Measurements from ENCODE around the gene ZNF804A.
"Not testable (repeated sequence)": the region's sequence is repeated elsewhere in the genome, so short reads cannot be mapped to it uniquely, and the experiment has no call there.

ZNF804A gene

GRCh38 chr2:184759557-184760255 lies 161.4 kb downstream of the ZNF804A start:
- not testable (repeated sequence) for DNase-seq (ENCODE audit: low read depth, low spot score); H3K4me1 ChIP-seq (ENCODE audit: control insufficient read depth, insufficient read depth, low read length); H3K36me3 ChIP-seq (ENCODE audit: control insufficient read depth, insufficient read depth, low read length); H3K27me3 ChIP-seq (ENCODE audit: control insufficient read depth, insufficient read depth, low read length); H3K27ac ChIP-seq (ENCODE audit: low read length); H3K4me3 ChIP-seq (ENCODE audit: low read length); H3K9me3 ChIP-seq (ENCODE audit: control insufficient read depth, insufficient read depth, low read length)
- no CpG with 5 or more reads among the region's 6 CpGs for WGBS (ENCODE audit: insufficient coverage, insufficient read length)

- WGBS (ENCODE audit: insufficient coverage, insufficient read length), result no CpG with 5 or more reads among the region's 2 CpGs
- H3K36me3 ChIP-seq (ENCODE audit: control insufficient read depth, insufficient read depth, low read length), result no peaks in the 10 kb centered on the region
- H3K4me1 ChIP-seq (ENCODE audit: control insufficient read depth, insufficient read depth, low read length), result no peaks in the 10 kb centered on the region
- DNase-seq (ENCODE audit: low read depth, low spot score), result no peak
- no peak overlapping the region for H3K4me3 ChIP-seq (ENCODE audit: low read length)
- H3K27ac ChIP-seq (ENCODE audit: low read length), result no peak overlapping the region
- no peaks in the 10 kb centered on the region for H3K9me3 ChIP-seq (ENCODE audit: control insufficient read depth, insufficient read depth, low read length)
- H3K27me3 ChIP-seq (ENCODE audit: control insufficient read depth, insufficient read depth, low read length), result no peaks in the 10 kb centered on the region
Observed at GRCh38 chr2:184760931-184761330, 162.6 kb downstream of the ZNF804A start.

DNA sequence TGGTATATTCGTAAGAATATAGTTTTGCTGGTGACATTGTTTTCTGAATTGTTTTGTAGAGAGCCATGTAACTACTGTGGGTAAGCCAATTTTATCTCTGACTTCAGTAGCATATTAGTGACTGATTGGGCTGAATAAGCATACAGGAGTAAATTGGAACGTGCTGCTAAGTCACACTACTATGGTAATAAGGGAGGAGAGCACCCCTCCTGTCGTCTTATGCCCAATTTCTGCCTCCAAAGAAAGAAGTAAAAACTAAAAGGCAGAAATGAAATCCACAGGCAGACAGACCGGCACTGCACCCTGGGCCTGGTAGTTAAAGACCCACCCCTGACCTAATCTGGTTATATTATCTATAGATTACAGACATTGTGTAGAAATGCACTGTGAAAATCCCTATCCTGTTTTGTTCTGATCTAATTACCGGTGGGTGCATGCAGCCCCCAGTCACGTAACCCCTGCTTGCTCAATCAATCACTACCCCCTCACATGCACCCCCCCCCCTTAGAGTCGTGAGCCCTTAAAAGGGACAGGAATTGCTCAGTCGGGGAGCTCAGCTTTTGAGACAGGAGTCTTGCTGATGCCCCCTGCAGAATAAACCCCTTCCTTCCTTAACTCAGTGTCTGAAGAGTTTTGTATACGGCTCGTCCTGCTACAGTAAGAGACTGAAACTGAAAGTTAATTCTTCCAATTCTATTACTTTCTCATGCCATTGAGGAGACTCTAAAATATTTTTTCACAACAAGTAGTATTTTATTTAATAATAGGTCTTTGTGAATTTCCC lies 167.0 kb downstream of the ZNF804A start:
- no peaks in the 10 kb centered on the region for H3K36me3 ChIP-seq (ENCODE audit: control insufficient read depth, insufficient read depth, low read length)
- H3K4me3 ChIP-seq (ENCODE audit: low read length), result no peak overlapping the region
- no peaks in the 10 kb centered on the region for H3K4me1 ChIP-seq (ENCODE audit: control insufficient read depth, insufficient read depth, low read length)
- H3K9me3 ChIP-seq (ENCODE audit: control insufficient read depth, insufficient read depth, low read length), result no peaks in the 10 kb centered on the region
- no peak for DNase-seq (ENCODE audit: low read depth, low spot score)
- WGBS (ENCODE audit: insufficient coverage, insufficient read length), result 100% methylated on average over 1 of the region's 10 CpGs
- no peaks in the 10 kb centered on the region for H3K27me3 ChIP-seq (ENCODE audit: control insufficient read depth, insufficient read depth, low read length)
- no peak overlapping the region for H3K27ac ChIP-seq (ENCODE audit: low read length)

DNA sequence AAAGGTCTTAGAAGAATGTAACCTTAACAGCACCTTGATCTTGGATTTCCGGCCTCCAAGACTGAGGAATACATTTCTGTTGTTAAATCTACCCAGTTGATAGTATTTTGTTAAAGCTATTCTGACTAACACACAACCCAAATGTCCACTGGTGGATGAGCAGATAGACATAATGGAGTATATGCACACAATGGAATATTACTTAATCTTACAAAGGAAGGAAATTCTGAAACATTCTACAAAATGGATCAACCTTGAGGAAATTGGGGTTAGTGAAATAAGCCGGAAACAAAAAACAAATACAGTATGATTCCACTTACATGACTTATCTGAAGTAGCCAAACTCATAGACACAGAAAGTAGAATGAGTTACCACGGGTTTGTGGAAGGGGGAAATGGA lies 168.7 kb downstream of the ZNF804A start:
- no peaks in the 10 kb centered on the region for H3K4me1 ChIP-seq (ENCODE audit: control insufficient read depth, insufficient read depth, low read length)
- no peak overlapping the region for H3K27ac ChIP-seq (ENCODE audit: low read length)
- no CpG with 5 or more reads among the region's 3 CpGs for WGBS (ENCODE audit: insufficient coverage, insufficient read length)
- H3K27me3 ChIP-seq (ENCODE audit: control insufficient read depth, insufficient read depth, low read length), result no peaks in the 10 kb centered on the region
- H3K9me3 ChIP-seq (ENCODE audit: control insufficient read depth, insufficient read depth, low read length), result no peaks in the 10 kb centered on the region
- H3K4me3 ChIP-seq (ENCODE audit: low read length), result no peak overlapping the region
- no peaks in the 10 kb centered on the region for H3K36me3 ChIP-seq (ENCODE audit: control insufficient read depth, insufficient read depth, low read length)
- DNase-seq (ENCODE audit: low read depth, low spot score), result no peak

DNA sequence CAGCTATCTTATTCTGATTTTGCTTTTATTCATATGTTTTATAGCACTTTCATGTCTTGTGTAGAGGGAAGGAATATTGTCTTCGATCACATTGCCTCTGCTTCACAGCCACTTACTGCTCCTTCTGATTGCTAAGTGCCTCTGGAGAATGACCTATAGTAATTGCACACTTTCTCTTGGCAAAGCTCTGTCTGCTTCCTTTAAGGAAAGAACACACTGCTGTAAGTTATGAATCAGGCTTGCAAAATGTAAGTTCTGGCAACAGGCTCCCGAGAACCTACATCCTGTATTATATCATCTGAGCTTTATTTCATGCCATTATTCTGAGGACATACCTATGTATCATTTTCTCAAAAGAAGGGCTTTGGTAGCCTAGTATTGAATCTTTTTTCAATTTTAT lies 170.7 kb downstream of the ZNF804A start:
- no peaks in the 10 kb centered on the region for H3K27me3 ChIP-seq (ENCODE audit: control insufficient read depth, insufficient read depth, low read length)
- no CpG with 5 or more reads among the region's 2 CpGs for WGBS (ENCODE audit: insufficient coverage, insufficient read length)
- no peak overlapping the region for H3K27ac ChIP-seq (ENCODE audit: low read length)
- H3K4me1 ChIP-seq (ENCODE audit: control insufficient read depth, insufficient read depth, low read length), result no peaks in the 10 kb centered on the region
- DNase-seq (ENCODE audit: low read depth, low spot score), result no peak
- H3K9me3 ChIP-seq (ENCODE audit: control insufficient read depth, insufficient read depth, low read length), result no peaks in the 10 kb centered on the region
- H3K36me3 ChIP-seq (ENCODE audit: control insufficient read depth, insufficient read depth, low read length), result no peaks in the 10 kb centered on the region
- no peak overlapping the region for H3K4me3 ChIP-seq (ENCODE audit: low read length)

DNA sequence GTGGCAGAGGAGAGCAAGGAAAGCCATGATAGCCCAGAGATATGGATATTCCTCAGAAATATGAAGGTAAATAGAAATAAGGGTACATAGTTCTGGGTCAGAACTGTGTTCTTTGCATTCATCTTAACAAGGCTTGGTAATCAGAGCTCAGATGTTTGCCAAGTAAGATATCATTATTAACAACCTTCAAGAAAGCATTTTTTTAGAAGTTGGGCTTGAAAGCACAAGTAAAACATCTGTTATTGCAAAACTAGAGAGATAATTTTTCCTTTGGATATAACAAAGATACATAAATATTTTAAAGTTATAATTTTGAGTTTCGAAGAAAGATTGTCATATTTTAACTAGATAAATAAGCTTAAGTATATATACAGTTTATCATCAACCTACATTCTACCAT lies 171.4 kb downstream of the ZNF804A start:
- WGBS (ENCODE audit: insufficient coverage, insufficient read length), result no CpG with 5 or more reads among the region's 1 CpG
- Histone ChIP-seq H3K9me3 (ENCODE audit: control insufficient read depth, insufficient read depth, low read length) (no peaks in the 10 kb centered on the region), H3K36me3 (ENCODE audit: control insufficient read depth, insufficient read depth, low read length) (no peaks in the 10 kb centered on the region), H3K27me3 (ENCODE audit: control insufficient read depth, insufficient read depth, low read length) (no peaks in the 10 kb centered on the region), H3K4me1 (ENCODE audit: control insufficient read depth, insufficient read depth, low read length) (no peaks in the 10 kb centered on the region), H3K4me3 (ENCODE audit: low read length) (no peak overlapping the region), H3K27ac (ENCODE audit: low read length) (no peak overlapping the region)
- DNase-seq (ENCODE audit: low read depth, low spot score), result no peak

- no CpG with 5 or more reads among the region's 2 CpGs for WGBS (ENCODE audit: insufficient coverage, insufficient read length)
- no peaks in the 10 kb centered on the region for H3K36me3 ChIP-seq (ENCODE audit: control insufficient read depth, insufficient read depth, low read length)
- no peak overlapping the region for H3K27ac ChIP-seq (ENCODE audit: low read length)
- DNase-seq (ENCODE audit: low read depth, low spot score), result no peak
- no peak overlapping the region for H3K4me3 ChIP-seq (ENCODE audit: low read length)
- H3K4me1 ChIP-seq (ENCODE audit: control insufficient read depth, insufficient read depth, low read length), result no peaks in the 10 kb centered on the region
- H3K27me3 ChIP-seq (ENCODE audit: control insufficient read depth, insufficient read depth, low read length), result no peaks in the 10 kb centered on the region
- H3K9me3 ChIP-seq (ENCODE audit: control insufficient read depth, insufficient read depth, low read length), result no peaks in the 10 kb centered on the region
Observed at GRCh38 chr2:184779777-184780176, 181.4 kb downstream of the ZNF804A start.

DNA sequence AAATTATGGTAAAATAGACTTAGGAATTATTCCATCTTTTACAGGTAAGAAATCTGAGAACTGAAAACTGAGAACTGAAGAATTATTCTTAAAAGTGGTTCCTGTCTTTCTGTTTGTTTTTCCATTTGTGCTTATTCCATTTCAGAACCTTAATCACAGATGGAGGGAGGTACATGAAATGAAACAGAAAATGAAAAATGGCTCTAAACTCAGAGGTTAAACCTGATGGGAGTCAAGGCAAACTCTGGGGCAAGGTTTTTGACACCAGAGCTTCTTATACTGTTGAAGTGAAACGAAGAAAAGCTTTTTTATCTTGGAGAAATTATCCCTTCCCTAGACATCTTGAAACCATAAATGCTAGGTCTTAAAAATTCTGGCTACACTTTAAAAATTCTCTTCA lies 182.1 kb downstream of the ZNF804A start:
- H3K27ac ChIP-seq (ENCODE audit: low read length), result no peak overlapping the region
- DNase-seq (ENCODE audit: low read depth, low spot score), result no peak
- no peaks in the 10 kb centered on the region for H3K4me1 ChIP-seq (ENCODE audit: control insufficient read depth, insufficient read depth, low read length)
- no peak overlapping the region for H3K4me3 ChIP-seq (ENCODE audit: low read length)
- WGBS (ENCODE audit: insufficient coverage, insufficient read length), result no CpG with 5 or more reads among the region's 1 CpG
- H3K27me3 ChIP-seq (ENCODE audit: control insufficient read depth, insufficient read depth, low read length), result no peaks in the 10 kb centered on the region
- no peaks in the 10 kb centered on the region for H3K36me3 ChIP-seq (ENCODE audit: control insufficient read depth, insufficient read depth, low read length)
- H3K9me3 ChIP-seq (ENCODE audit: control insufficient read depth, insufficient read depth, low read length), result no peaks in the 10 kb centered on the region

GRCh38 chr2:184780944-184781343 lies 182.6 kb downstream of the ZNF804A start:
- no peaks in the 10 kb centered on the region for H3K4me1 ChIP-seq (ENCODE audit: control insufficient read depth, insufficient read depth, low read length)
- H3K27ac ChIP-seq (ENCODE audit: low read length), result no peak overlapping the region
- no peaks in the 10 kb centered on the region for H3K27me3 ChIP-seq (ENCODE audit: control insufficient read depth, insufficient read depth, low read length)
- DNase-seq (ENCODE audit: low read depth, low spot score), result no peak
- no peaks in the 10 kb centered on the region for H3K36me3 ChIP-seq (ENCODE audit: control insufficient read depth, insufficient read depth, low read length)
- WGBS (ENCODE audit: insufficient coverage, insufficient read length), result no CpG with 5 or more reads among the region's 2 CpGs
- no peaks in the 10 kb centered on the region for H3K9me3 ChIP-seq (ENCODE audit: control insufficient read depth, insufficient read depth, low read length)
- no peak overlapping the region for H3K4me3 ChIP-seq (ENCODE audit: low read length)

DNA sequence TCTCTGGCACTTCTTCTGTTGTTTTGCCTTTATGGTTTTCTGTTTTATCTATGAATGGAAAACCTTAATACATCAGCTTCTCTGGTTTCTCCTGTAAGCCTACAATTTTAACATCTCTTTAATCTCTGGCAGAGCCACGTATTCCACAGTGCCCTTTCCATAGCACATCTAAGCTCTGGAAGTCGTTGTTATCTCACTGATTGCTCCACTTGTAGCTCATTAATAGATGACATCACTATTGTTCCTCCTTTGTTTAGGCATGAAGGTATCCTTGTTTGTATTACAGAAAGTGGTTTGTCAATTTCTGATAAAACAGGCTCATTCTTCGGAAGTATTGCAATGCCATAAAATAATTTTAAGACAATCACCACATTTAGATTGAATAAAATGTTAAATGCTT lies 185.2 kb downstream of the ZNF804A start:
- H3K4me3 ChIP-seq (ENCODE audit: low read length), result no peak overlapping the region
- no peaks in the 10 kb centered on the region for H3K27me3 ChIP-seq (ENCODE audit: control insufficient read depth, insufficient read depth, low read length)
- H3K27ac ChIP-seq (ENCODE audit: low read length), result no peak overlapping the region
- WGBS (ENCODE audit: insufficient coverage, insufficient read length), result no CpG with 5 or more reads among the region's 3 CpGs
- DNase-seq (ENCODE audit: low read depth, low spot score), result no peak
- H3K4me1 ChIP-seq (ENCODE audit: control insufficient read depth, insufficient read depth, low read length), result no peaks in the 10 kb centered on the region
- H3K9me3 ChIP-seq (ENCODE audit: control insufficient read depth, insufficient read depth, low read length), result no peaks in the 10 kb centered on the region
- H3K36me3 ChIP-seq (ENCODE audit: control insufficient read depth, insufficient read depth, low read length), result no peaks in the 10 kb centered on the region

GRCh38 chr2:184793176-184793575 lies 194.8 kb downstream of the ZNF804A start:
- no peaks in the 10 kb centered on the region for H3K27me3 ChIP-seq (ENCODE audit: control insufficient read depth, insufficient read depth, low read length)
- H3K36me3 ChIP-seq (ENCODE audit: control insufficient read depth, insufficient read depth, low read length), result no peaks in the 10 kb centered on the region
- no peak overlapping the region for H3K27ac ChIP-seq (ENCODE audit: low read length)
- H3K9me3 ChIP-seq (ENCODE audit: control insufficient read depth, insufficient read depth, low read length), result no peaks in the 10 kb centered on the region
- no peak for DNase-seq (ENCODE audit: low read depth, low spot score)
- no CpG with 5 or more reads among the region's 1 CpG for WGBS (ENCODE audit: insufficient coverage, insufficient read length)
- no peak overlapping the region for H3K4me3 ChIP-seq (ENCODE audit: low read length)
- H3K4me1 ChIP-seq (ENCODE audit: control insufficient read depth, insufficient read depth, low read length), result no peaks in the 10 kb centered on the region

All from iPS DF 6.9 (cell line).